GM19397 (cell line): Measurements from ENCODE around the gene ARHGEF7.

Experiments used
- ATAC-seq: cut with Tn5 transposase; IDR thresholded peaks from one replicate; pipeline ENCODE4 v1.9.1; 2021; ENCODE audit warnings: mild to moderate bottlenecking, moderate library complexity; ENCODE audit not compliant: unreplicated experiment

ARHGEF7 gene

DNA sequence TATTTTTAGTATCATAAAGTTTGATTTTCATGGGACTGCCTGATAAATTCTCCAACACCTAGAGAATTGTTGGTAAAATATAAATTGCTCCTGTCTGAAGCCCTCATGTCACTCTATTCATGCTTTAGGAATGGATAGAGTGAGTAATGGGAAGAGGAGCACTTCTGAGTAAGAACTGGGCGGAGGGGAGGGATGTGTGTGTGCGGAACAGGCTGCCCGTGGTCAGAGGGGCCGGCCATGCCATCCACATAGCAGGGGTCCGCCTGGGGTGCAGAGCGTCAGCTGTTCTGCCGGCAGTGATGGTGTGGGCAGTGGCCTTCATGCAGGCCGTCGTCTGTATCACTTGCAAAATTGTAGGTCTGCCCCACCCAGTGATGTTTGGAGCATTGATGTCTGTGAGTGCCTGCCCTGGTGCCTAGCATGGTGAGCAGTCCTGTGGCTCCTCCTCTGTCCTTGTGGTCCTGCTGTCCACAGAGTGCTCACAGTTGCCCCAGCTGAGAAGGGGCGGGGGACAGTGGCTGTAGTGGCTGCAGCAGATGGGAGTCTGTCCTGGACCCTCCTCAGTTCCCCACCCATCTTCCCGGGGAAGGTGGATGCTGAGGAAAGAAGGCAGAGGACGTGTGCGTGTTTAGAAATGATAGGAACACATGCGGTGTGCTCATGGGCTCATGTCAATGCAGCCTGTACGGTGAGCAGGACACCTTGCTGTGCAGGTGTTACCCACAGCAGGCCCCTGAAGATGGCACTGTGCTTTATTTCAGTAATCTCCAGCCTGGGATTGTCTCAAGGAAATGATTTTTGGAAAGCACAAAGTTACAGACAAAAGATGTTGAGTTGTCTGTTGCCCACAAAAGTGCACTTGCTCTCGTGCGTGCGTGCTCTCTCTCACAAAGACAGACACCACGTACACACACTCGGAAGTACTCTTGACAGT is 155.9 kb downstream of the ARHGEF7 start:
- ATAC-seq = no peak

DNA sequence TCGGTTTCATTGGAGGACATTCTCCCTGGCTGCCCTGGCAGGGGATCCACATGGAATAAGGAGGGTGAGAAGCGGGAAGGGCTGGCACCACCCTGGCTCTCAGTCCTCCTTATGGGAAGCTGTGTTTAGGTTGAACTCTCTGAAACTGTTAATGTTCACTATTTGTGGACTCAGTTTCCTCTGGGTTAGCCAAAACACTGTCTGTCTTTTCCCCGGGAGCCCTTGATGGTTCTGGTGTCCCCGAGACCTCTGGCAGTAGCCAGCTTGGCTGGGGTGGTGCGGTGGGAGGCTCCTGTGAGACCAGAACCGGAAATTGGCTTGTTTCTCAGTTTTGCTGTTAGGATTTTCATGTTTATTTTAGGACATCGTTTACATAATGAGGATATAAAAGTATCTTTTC is 157.0 kb downstream of the ARHGEF7 start:
- ATAC-seq = no peak

- ATAC-seq = no peak
Observed at GRCh38 chr13:111275382-111275781, 160.3 kb downstream of the ARHGEF7 start.

GRCh38 chr13:111275995-111276618 is 161.0 kb downstream of the ARHGEF7 start:
- no peak for ATAC-seq

- ATAC-seq = no peak
Observed at GRCh38 chr13:111278258-111278657, 163.1 kb downstream of the ARHGEF7 start.

DNA sequence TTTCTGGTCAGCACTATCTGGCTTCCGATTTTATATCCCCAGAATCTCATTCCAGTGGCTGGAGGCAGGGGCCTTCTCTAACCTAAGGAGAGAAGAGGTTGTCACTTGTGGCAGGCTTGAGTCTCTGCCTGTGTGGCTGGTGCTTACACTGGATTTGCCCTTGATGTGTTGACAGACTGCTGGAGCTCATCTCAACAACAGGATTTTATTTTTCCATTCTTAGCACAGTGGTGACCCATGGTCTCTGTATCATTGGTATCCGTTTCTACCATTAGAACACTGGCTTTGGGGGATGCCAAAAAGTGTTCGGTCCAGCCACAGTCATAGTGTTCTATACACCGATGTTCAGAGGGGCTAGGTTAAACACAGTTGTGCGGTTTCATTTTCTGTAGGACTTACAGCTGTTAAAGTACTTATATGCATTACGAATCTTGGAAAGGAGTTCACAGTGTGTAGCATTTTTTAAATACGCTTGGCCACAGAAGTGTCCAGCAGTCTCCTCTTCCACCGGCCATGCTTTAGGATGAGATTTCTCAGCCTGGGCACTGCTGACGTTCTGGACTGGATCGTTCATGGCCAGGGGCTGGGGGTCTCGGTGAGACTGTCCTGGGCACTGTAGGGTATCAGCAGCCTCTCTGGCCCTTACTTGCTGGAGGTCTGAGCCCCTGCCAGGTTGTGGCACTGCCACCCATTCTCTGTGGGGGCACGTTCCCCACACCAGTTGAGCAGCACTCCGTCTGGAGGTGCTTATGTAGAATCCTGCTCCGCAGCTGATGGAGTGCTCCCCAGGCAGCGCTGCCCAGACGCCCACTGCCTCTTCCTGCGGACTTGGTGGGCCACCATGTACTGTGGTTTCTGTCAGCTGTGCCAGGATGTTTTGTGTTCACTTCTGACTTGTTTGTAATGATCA is 163.9 kb downstream of the ARHGEF7 start:
- no peak for ATAC-seq

- no peak for ATAC-seq
Observed at GRCh38 chr13:111280226-111280625, 165.1 kb downstream of the ARHGEF7 start.

DNA sequence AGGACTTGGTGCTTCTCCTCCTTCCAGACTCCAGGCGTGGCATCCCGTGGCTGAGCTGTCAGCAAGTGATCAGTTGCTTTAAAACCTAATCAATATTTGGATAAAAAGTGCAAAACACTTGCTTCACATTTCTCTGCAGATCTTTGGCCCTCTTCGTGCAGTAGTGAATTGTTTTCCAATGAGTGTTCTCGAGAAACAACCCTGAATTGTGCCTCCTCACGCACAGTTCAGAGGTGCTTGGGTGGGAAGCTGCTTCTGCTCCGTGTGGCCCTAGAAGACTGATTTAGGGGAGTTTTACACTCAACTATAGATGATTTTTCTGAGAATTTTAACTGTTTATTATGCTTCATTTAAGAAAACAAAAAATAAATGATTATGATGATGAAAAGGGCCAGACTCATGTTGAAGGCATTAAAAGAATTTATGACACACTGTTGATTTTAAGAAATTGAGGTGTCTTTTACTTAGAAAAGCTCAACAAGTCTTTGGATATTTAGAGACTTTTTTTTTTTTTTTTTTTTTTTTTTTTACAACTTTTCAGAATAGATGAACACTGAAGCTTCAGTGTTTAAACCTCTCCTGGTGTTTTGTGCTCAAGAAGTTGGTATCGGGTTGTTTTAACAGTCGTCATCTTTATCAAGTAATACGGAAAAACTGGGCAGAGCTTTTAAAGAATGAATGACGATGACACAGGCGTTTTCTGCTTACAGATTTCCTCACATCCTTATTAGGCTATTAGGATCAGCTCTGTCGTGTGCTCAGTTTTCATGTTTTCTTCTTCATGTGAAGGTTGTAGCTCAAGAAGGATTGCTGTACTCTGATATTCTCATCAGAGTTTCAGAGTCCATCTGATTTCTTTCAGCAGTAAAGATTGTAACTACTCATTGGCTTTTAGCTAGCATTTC is 165.8 kb downstream of the ARHGEF7 start:
- ATAC-seq = no peak

DNA sequence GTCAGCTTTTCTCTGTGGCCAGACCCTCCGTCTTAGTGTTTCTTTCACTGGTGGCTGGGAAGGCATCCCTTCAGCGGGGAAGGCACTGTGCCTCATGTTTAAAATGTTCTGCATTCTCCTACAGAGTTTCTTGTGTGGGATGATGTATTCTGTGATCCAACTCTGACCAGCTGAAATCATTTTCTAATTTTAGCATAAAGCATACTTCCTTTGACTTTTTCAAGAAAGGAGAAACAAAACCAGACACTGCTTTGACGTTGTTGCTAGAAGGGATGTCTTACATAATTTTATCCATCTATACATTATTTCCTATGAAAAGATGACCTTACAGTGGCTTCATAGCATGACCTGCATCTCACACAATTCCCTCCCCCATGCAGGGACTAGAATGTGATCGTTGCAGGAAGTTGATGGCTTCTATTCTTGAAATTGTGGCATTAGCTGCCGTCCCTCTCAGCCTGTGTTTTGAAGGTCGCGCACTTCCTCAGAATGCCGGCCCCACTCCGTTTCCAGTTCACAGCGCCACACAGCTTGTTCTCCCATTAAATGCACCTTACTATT is 166.7 kb downstream of the ARHGEF7 start:
- no peak for ATAC-seq

DNA sequence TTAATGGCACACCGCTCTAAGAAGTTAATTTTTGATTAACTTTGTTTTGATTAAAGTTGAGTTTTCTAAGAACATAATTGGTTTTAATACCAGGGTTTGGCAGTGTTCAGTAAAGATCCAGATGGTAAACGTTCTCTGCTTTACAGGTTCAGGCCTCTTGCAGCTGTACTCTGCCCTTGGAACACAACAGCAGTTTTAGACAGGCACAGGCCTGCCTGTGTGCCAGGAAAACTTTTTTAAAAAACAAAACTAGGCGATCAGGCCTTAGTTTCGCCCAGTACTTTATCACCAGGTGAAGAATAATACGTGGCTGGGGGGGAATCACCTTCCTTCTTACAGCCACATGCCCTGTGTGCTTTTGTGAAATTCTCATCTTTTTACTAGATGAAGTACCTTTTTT is 167.3 kb downstream of the ARHGEF7 start:
- ATAC-seq = no peak

DNA sequence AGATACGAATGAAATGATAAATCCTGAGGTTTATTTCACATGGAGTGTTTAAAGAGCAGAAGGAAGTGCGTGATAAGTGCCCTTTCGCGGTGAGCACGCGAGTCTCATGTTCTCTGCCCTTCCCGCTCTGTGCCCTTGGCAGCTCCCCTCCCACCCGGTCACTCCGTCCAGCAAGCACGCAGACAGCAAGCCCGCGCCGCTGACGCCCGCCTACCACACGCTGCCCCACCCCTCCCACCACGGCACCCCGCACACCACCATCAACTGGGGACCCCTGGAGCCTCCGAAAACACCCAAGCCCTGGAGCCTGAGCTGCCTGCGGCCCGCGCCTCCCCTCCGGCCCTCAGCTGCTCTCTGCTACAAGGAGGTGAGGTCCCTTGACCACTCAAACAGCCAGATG is 167.9 kb downstream of the ARHGEF7 start:
- no peak for ATAC-seq

DNA sequence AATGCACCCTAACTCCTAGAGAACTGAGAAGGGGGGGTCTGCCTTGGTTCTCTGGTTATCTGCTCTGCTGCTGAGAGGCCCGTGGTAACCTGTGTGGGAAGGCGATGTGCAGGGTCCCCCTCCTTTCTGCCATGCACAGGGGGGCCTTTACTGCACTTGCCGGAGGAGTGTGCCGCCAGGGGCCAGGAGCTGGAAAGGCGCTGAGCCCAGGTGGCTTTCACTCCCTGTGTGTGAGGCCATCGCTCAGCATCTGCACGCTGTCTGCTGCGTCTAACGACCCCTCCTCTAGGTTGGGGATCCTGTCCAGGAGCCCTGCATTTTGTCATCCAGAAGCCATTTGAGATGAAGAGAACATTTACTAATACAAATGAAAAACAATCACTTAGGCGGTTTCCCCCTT is 168.3 kb downstream of the ARHGEF7 start:
- no peak for ATAC-seq

- ATAC-seq = no peak
Observed at GRCh38 chr13:111283991-111284390, 168.9 kb downstream of the ARHGEF7 start.

GRCh38 chr13:111284565-111284964 is 169.5 kb downstream of the ARHGEF7 start:
- no peak for ATAC-seq

- ATAC-seq = no peak
Observed at GRCh38 chr13:111286162-111286561, 171.1 kb downstream of the ARHGEF7 start.

GRCh38 chr13:111286749-111287148 is 171.6 kb downstream of the ARHGEF7 start:
- ATAC-seq = no peak

DNA sequence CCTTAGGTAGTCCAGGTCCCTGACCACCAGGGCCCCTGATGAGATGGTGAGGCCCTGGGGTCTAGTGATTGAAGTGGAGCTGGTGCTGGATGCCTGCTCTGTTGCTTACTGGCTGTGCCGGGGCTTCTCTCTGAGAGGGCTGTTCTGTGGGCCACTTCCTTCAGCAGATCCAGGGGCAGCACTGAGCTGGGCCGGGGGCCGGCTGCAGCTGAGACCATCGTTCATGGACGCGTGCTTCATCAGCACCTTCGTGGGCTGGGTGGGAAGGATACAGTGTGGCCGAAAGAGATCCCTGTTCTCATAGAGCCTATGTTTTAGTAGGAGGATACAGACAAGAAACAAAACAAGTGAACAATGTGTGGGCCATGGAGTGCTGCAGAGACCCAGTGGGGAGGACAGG is 172.1 kb downstream of the ARHGEF7 start:
- ATAC-seq = no peak

GRCh38 chr13:111288276-111288675 is 173.2 kb downstream of the ARHGEF7 start:
- no peak for ATAC-seq

GRCh38 chr13:111289251-111289650 is 174.1 kb downstream of the ARHGEF7 start:
- no peak for ATAC-seq

- no peak for ATAC-seq
Observed at GRCh38 chr13:111291908-111292307, 176.8 kb downstream of the ARHGEF7 start.
